ENCODE data around the gene ZNF837. TPM values are rescaled to one million over a fixed set of nuclear protein-coding genes. Genes with fewer than 3 reads are reported as not detected.

Gene ZNF837
- total and polyA plus RNA-seq, 2 of the 13 experiments (the other 11 are each of a cell fraction or from before 2014, with no cell fraction given), result 0.29 to 1.3 TPM

GRCh38 chr19:58396691-58397532, 16.1 kb upstream of the ZNF837 start (continued):
- TF ChIP-seq ZBTB26 (CRISPR knock-in tag; IDR thresholded peaks at IDR 0.05; ENCODE audit: borderline replicate concordance) (no peak), TRAFD1 (CRISPR knock-in tag; IDR thresholded peaks at IDR 0.05; ENCODE audit: borderline replicate concordance) (no peak)

- H3K4me1 ChIP-seq (ENCODE audit: insufficient read depth, low read length), result peaks cover 20% of the 10 kb centered on the region
- H3K27ac ChIP-seq (ENCODE audit: extremely low read length, insufficient read depth, low read length), result no peak overlapping the region
- H3K27me3 ChIP-seq (ENCODE audit: control insufficient read depth in 1 of 2, insufficient read depth in 2 of 2, low read length in 2 of 2), result no peaks in the 10 kb centered on the region
- no TSS peak for BruUV-seq (replicated peaks)
- H3K9ac ChIP-seq (ENCODE audit: insufficient read depth, low read depth, low read length), result no peak overlapping the region
- H2AFZ ChIP-seq (ENCODE audit: low read length), result no peak overlapping the region
- no peak for DNase-seq (ENCODE audit: low spot score)
- POLR2A ChIA-PET, result no interaction called here
- 0 out of 2 replicates have a peak, but pooled peaks have one; percentile 4 for TF ChIP-seq CHD2 (IDR thresholded peaks at IDR 0.05; ENCODE audit: low read depth, low read length)
- TF ChIP-seq AGO1 (IDR thresholded peaks at IDR 0.05; ENCODE audit: low read depth, low read length, poor library complexity, severe bottlenecking), result peak; percentile 89
- TF ChIP-seq POLR2A (IDR thresholded peaks at IDR 0.05; ENCODE audit: insufficient read depth in 1 of 2, low read depth in 2 of 2, low read length in 2 of 2), result 0 out of 4 replicates have a peak, but pooled peaks of 1 of the 2 experiments have one; percentile 1
- TF ChIP-seq POLR2G (IDR thresholded peaks at IDR 0.05; ENCODE audit: low read depth, low read length), result peak; percentile 8; the same call in 1 of the 2 replicates
- TF ChIP-seq AGO2 (optimal IDR thresholded peaks at IDR 0.05; ENCODE audit: low read depth, low read length), result peak; percentile 40
- peak; percentile 13; the same call in 1 of the 2 replicates for TF ChIP-seq ZBTB33 (CRISPR knock-in tag; IDR thresholded peaks at IDR 0.05)
- TF ChIP-seq CBX1 (IDR thresholded peaks at IDR 0.05; ENCODE audit: low read depth), result no peak
- no peak for TF ChIP-seq ZNF816 (CRISPR knock-in tag; IDR thresholded peaks at IDR 0.05; ENCODE audit: borderline replicate concordance)
- peaks cover 12 to 41% of the 10 kb centered on the region in 2 experiments for H3K36me3 ChIP-seq (replicated peaks in 1 of 2; ENCODE audit: control insufficient read depth in 1 of 2, insufficient read depth in 2 of 2, low read length in 2 of 2)
- H4K20me1 ChIP-seq (ENCODE audit: insufficient read depth, low read length), result peaks cover 23% of the 10 kb centered on the region; the same call in 1 of the 2 replicates
- H3K4me3 ChIP-seq (replicated peaks in 1 of 3; ENCODE audit: insufficient read depth in 1 of 3, low read depth in 2 of 3, low read length in 3 of 3), result no peak overlapping the region
- H3K4me2 ChIP-seq (ENCODE audit: low read depth, low read length), result no peak overlapping the region
- H3K9me3 ChIP-seq (ENCODE audit: low read length), result no peaks in the 10 kb centered on the region
- intact Hi-C loops (cut with micrococcal nuclease; ENCODE audit: unreplicated experiment), result no loop called here
- peak; percentile 4 for ATAC-seq
- no peak for FAIRE-seq
- WGBS (ENCODE audit: low lambda C conversion rate), result 98% methylated on average over 73 of the region's 75 CpGs
- peaks cover 3% of the 10 kb centered on the region for H3K79me2 ChIP-seq (ENCODE audit: insufficient read depth, low read length)
- in situ Hi-C loops (cut with HindIII; ENCODE audit: extremely low pct_ligation_motif_present, low pct_unique_long_range_greater_than_20kb), result no loop called here
- CTCF ChIA-PET (ENCODE audit: low intra/inter-chr PET ratio, low total read pairs), result no interaction called here
Measured at GRCh38 chr19:58395979-58396627, 15.3 kb upstream of the ZNF837 start.
